ENCODE results near the gene ACOX2. TPM values are rescaled to one million over a fixed set of nuclear protein-coding genes. Genes with fewer than 3 reads are reported as not detected.
A peak's percentile ranks its signal among the peaks of the same experiment; 100 is the strongest.

ACOX2 gene
- total and polyA plus RNA-seq, 2 of the 8 experiments (the other 6 are each of a cell fraction or from before 2014, with no cell fraction given) = 3.2 to 9.2 TPM

DNA sequence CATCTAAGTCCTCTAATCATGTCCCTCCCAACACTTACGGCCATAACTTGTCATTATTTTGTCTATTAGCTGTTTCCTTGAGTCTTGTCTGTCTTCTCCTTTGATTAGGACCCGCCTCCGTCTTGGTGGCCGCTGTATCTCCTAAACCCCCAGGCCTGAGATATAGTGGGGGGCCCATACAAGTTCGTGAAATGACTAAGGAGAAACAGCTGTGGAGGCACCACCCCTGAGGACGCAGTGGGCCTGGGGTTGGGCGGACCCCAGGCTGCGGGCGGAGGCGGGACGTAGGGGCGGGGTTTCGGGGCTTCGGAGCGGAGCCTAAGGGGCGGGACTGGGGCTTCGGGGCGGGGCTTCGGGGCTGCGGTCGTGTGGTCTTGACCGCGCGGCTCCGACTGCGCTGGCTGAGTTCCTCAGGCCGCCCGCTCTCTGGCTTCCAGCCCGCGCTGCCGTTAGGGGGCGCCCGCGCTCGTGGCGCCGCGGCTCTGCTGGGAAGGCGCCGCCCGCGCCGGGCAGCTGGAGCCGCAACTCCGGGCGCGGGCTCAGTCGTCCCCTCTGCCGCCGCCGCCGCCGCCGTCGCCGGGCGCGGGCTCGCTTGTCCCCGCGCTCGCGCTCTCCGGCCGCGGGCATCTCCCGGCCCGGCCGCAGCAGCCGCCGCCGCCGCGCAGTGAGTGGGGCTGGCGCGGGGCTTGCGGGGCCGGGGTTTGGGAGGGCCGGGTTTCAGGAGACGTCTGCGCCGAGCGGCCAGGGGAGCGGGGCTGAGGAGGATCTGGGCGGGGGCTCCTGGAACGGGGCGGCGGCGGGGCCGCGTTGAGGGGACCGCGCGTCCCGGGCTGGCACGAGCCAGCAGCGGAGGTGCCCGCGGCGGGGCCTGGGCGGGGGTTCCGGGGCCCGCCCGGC lies 45.2 kb downstream of the ACOX2 start, which contains the start of gene KCTD6:
KCTD6 (plus strand) TSS at position 591 of the 897 bp plus-strand sequence. CDS start 6,660 bp downstream, outside the sequence.
- peaks cover 0 to 8% of the 10 kb centered on the region in 2 experiments for H4K20me1 ChIP-seq (replicated peaks in 1 of 2; ENCODE audit: control insufficient read depth in 1 of 2, insufficient read depth in 2 of 2, low read length in 2 of 2)
- peak within 1 kb of the TSS; percentile 78 to 88 (median 82) for H3K4me3 ChIP-seq (ENCODE audit: extremely low read depth in 1 of 4, insufficient read depth in 2 of 4, low read depth in 3 of 4, low read length in 4 of 4)
- H3K79me1 ChIP-seq (ENCODE audit: low read depth, low read length) = 0 out of 2 replicates have a peak, but pooled peaks cover 2% of the 10 kb centered on the region
- H2BK15ac ChIP-seq (ENCODE audit: low read length) = no peak within 1 kb of the TSS; the same call in 1 of the 2 replicates
- H3K36me3 ChIP-seq (ENCODE audit: control insufficient read depth in 2 of 4, insufficient read depth in 4 of 4, low read length in 3 of 4) = no peaks in the 10 kb centered on the region
- H3K9ac ChIP-seq (replicated peaks in 1 of 4; ENCODE audit: extremely low read depth in 1 of 4, low read depth in 3 of 4, low read length in 3 of 4) = peak within 1 kb of the TSS; percentile 42 to 86 (median 60)
- no peak within 1 kb of the TSS for H3K14ac ChIP-seq (ENCODE audit: insufficient read length)
- H2AFZ ChIP-seq (ENCODE audit: low read length) = 0 out of 2 replicates have a peak within 1 kb of the TSS, but pooled peaks have one; percentile 0
- peaks cover 4% of the 10 kb centered on the region; the same call in 1 of the 2 replicates for H3K23me2 ChIP-seq (ENCODE audit: low read depth, low read length)
- no peak within 1 kb of the TSS for H2AK5ac ChIP-seq (ENCODE audit: low read depth, low read length)
- peak within 1 kb of the TSS; percentile 3; the same call in 1 of the 2 replicates for H3K27ac ChIP-seq (ENCODE audit: low read depth, low read length)
- H2BK120ac ChIP-seq (replicated peaks; ENCODE audit: low read depth, low read length) = no peak within 1 kb of the TSS
- peaks cover 6 to 44% of the 10 kb centered on the region in 2 experiments for H3K79me2 ChIP-seq (ENCODE audit: control insufficient read depth in 1 of 2, insufficient read depth in 2 of 2, low read length in 2 of 2)
- FAIRE-seq = no peak
- H3K23ac ChIP-seq (ENCODE audit: insufficient read length) = no peak within 1 kb of the TSS
- peak within 1 kb of the TSS; percentile 48 for H4K8ac ChIP-seq (ENCODE audit: extremely low read depth, insufficient read depth, low read length)
- H3K4ac ChIP-seq (replicated peaks; ENCODE audit: insufficient read length, low read depth, low read length) = no peak within 1 kb of the TSS
- H3K9me3 ChIP-seq (ENCODE audit: insufficient read depth in 2 of 2, low read depth in 1 of 2, low read length in 1 of 2) = no peaks in the 10 kb centered on the region
- H2BK12ac ChIP-seq (ENCODE audit: low read depth, low read length) = no peak within 1 kb of the TSS
- H2BK5ac ChIP-seq (ENCODE audit: low read depth, low read length) = no peak within 1 kb of the TSS
- ChIA-PET POLR2A (ENCODE audit: partially characterized antibody) (interaction anchor here (0.7 to 3.6 kb wide), 8 partner anchors 22 to 185 kb away, joined by 3 to 17 read pairs (median 4); partner anchors contain the start of genes HTD2, PDHB and RPP14), CTCF (ENCODE audit: partially characterized antibody) (interaction anchor here (0.6 to 8.7 kb wide), 15 partner anchors 8 to 182 kb away, joined by 3 to 68 read pairs (median 3); partner anchors contain the start of gene PXK)
- H3K27me3 ChIP-seq (replicated peaks in 1 of 4; ENCODE audit: control insufficient read depth in 3 of 4, extremely low read depth in 1 of 4, insufficient read depth in 3 of 4, low read length in 3 of 4) = peaks cover 0 to 4% (median 0%) of the 10 kb centered on the region in 4 experiments; a peak in 1 of 7 replicates
- H3K18ac ChIP-seq (ENCODE audit: extremely low read depth, low read length) = 0 out of 2 replicates have a peak within 1 kb of the TSS, but pooled peaks have one; percentile 29
- WGBS, 2 experiments (ENCODE audit: extremely low coverage in 1 of 2, insufficient coverage in 1 of 2, insufficient read length in 1 of 2, insufficient replicate concordance in 2 of 2, low coverage in 1 of 2, low lambda C conversion rate in 2 of 2, missing lambda C conversion rate in 1 of 2) = 2% methylated on average over 57 of the region's 104 CpGs; no CpG with 5 or more reads in 1 of the 2 experiments
- no peak within 1 kb of the TSS for H2BK20ac ChIP-seq (ENCODE audit: low read length)
- H4K91ac ChIP-seq (replicated peaks; ENCODE audit: insufficient read length, low read length) = peak within 1 kb of the TSS; percentile 29
- no peak within 1 kb of the TSS for H4K5ac ChIP-seq (ENCODE audit: insufficient read length, low read depth, low read length)
- H3K4me2 ChIP-seq (ENCODE audit: insufficient read depth in 1 of 2, low read depth in 2 of 2, low read length in 2 of 2) = peak within 1 kb of the TSS; percentile 72 to 84
- no peak within 1 kb of the TSS for H3K56ac ChIP-seq (replicated peaks; ENCODE audit: insufficient read length, low read depth, low read length)
- peaks cover 5 to 16% (median 6%) of the 10 kb centered on the region in 4 experiments for H3K4me1 ChIP-seq (replicated peaks in 1 of 4; ENCODE audit: control insufficient read depth in 3 of 4, insufficient read depth in 4 of 4, low read length in 3 of 4)
- DNase-seq (ENCODE audit: low read depth in 1 of 2, low spot score in 2 of 2) = peak; percentile 87 to 95
- TF ChIP-seq SIN3A (conservative IDR thresholded peaks at IDR 0.05 in 1 of 2, IDR thresholded peaks at IDR 0.05 in 1 of 2; ENCODE audit: low read depth in 1 of 2, low read length in 2 of 2) = 0 out of 4 replicates have a peak, but pooled peaks of 1 of the 2 experiments have one; percentile 15
- TF ChIP-seq, protein P1, sequence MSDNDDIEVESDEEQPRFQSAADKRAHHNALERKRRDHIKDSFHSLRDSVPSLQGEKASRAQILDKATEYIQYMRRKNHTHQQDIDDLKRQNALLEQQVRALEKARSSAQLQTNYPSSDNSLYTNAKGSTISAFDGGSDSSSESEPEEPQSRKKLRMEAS (IDR thresholded peaks at IDR 0.05) = peak; percentile 37; the same call in 1 of the 2 replicates
- TF ChIP-seq YY1 (IDR thresholded peaks at IDR 0.05; ENCODE audit: low read depth, low read length) = peak; percentile 31; the same call in 1 of the 2 replicates
- TF ChIP-seq POLR2A (IDR thresholded peaks at IDR 0.05; ENCODE audit: control extremely low read depth in 1 of 2, low read depth in 2 of 2, low read length in 2 of 2) = peak in 1 of 2 experiments; percentile 48; a peak in 1 of 3 replicates
- TF ChIP-seq EP300 (IDR thresholded peaks at IDR 0.05; ENCODE audit: borderline replicate concordance in 1 of 2, low read depth in 2 of 2, low read length in 2 of 2) = peak in 1 of 2 experiments; percentile 61; a peak in 1 of 3 replicates
- TF ChIP-seq USF2 (IDR thresholded peaks at IDR 0.05; ENCODE audit: low read length) = no peak
- no peak for TF ChIP-seq CBX5 (IDR thresholded peaks at IDR 0.05; ENCODE audit: low read depth, low read length)
- TF ChIP-seq PHF8 (conservative IDR thresholded peaks at IDR 0.05; ENCODE audit: low read depth, low read length) = peak; percentile 65

Data from H1 (cell line).